ENCODE data around the gene CCR2. TPM values are rescaled to one million over a fixed set of nuclear protein-coding genes. Genes with fewer than 3 reads are reported as not detected.
A peak's percentile ranks its signal among the peaks of the same experiment; 100 is the strongest.
"Not testable (repeated sequence)": the region's sequence is repeated elsewhere in the genome, so short reads cannot be mapped to it uniquely, and the experiment has no call there.

CCR2 gene
- total RNA-seq, 1 donor from 2014 or later = 1.3 TPM

- not testable (repeated sequence) for DNase-seq (ENCODE audit: low spot score)
Observed at GRCh38 chr3:46402902-46403301, 49.0 kb downstream of the CCR2 start.

DNA sequence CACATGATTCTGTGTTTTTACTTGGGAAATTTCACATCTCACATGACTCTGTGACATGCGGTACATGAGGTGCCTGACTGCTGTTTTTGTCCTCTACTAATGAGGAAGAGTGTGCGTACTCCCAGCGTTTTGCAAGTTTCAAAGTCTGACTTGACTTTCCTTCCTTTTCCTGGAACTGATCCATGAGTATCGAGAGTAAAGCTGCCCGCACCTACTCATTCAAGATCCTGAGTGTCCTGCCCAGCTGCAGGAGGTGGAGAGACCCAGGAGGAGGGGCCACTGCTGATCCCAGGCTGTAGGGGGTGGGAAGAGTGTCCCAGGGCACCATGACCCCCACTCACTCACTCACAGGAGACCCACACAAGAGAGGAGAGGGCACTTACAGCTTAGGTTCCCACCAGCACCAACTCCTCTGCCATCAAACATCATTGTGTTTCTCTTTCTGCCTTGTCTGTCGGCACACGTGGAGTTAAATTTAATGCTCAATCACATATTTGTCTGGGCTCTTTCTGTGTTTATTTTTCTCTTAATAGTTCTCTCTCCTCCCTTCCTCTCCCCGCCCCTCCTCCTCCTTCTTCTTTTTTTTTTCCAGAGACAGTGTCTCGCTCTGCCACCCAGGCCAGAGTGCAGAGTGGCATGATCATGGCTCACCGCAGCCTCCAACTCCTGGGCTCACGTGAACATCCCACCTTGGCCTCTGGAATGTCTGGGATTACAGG lies 51.5 kb downstream of the CCR2 start:
- no peak for DNase-seq (ENCODE audit: low spot score)

- DNase-seq (ENCODE audit: low spot score) = no peak
Observed at GRCh38 chr3:46406443-46406787, 52.5 kb downstream of the CCR2 start.

- DNase-seq (ENCODE audit: low spot score) = peak; percentile 77
Observed at GRCh38 chr3:46406788-46407611, 53.1 kb downstream of the CCR2 start, which contains the start of the genes CCR5AS and CCRL2. Gene CCR5AS, minus strand, starts transcription at chr3:46407066. Gene CCRL2, plus strand, starts transcription at chr3:46407259. Its CDS starts 821 bp downstream, at chr3:46408080.

GRCh38 chr3:46407970-46408369 lies 54.1 kb downstream of the CCR2 start:
- DNase-seq (ENCODE audit: low spot score) = no peak

DNA sequence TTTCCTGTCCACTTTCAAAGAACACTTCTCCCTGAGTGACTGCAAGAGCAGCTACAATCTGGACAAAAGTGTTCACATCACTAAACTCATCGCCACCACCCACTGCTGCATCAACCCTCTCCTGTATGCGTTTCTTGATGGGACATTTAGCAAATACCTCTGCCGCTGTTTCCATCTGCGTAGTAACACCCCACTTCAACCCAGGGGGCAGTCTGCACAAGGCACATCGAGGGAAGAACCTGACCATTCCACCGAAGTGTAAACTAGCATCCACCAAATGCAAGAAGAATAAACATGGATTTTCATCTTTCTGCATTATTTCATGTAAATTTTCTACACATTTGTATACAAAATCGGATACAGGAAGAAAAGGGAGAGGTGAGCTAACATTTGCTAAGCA lies 54.9 kb downstream of the CCR2 start:
- no peak for DNase-seq (ENCODE audit: low spot score)

DNA sequence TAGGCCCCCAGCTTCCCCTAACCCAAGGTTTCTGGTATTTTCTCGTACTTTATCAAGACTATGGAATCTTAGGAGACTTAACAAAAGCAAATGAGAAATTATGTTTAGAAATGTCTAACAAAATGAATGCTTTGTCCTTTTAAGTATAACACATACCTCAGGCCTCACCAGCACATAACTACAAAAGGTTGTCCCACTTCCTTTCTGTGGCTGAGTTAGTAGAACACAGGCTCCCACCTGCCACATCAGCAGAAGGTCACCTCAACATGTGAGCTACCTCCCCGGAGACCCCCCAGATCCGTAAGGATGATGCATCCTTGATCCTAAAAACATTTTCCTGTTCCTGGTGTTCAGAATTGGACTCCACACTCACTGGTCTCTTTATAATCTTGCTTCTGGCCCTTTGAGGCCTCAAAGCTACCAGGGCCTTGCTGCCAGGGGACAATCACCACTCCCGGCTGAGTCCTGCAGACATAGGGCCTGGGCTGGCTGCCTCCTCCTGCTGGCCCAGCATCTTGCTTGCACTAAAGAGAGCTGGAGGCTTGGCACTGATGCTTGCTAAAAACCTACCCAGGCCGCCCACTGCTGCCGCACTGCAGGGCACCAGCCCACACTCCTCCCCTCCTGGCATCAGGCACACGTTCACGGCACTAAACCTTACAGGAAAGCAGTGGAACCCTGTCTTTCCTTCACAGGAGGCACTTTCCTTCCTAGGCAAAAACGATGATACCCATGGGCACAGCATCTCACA lies 56.0 kb downstream of the CCR2 start:
- DNase-seq (ENCODE audit: low spot score) = no peak

Other genes with a start within 250 kb of the CCR2 start
- gene CCR1, start 145.8 kb upstream of the CCR2 start, total RNA-seq = 4.3 TPM
- gene CCR3, start 111.7 kb upstream of the CCR2 start, total RNA-seq = not detected
- 3.3 TPM for gene CCR5, start 16.8 kb downstream of the CCR2 start, total RNA-seq
- gene CCRL2, start 53.1 kb downstream of the CCR2 start, total RNA-seq = 6.3 TPM
- 1.5 TPM for gene LTF, start 110.8 kb downstream of the CCR2 start, total RNA-seq
- not detected for gene RTP3, start 143.9 kb downstream of the CCR2 start, total RNA-seq
- 0.81 TPM for gene LRRC2, start 212.2 kb downstream of the CCR2 start, total RNA-seq